ENCODE measurements around the gene UBA1. TPM values are rescaled to one million over a fixed set of nuclear protein-coding genes. Genes with fewer than 3 reads are reported as not detected.

Gene UBA1
- total and polyA plus RNA-seq, 2 of the 8 experiments (the other 6 are each of a cell fraction or from before 2014, with no cell fraction given), result 313 to 458 TPM

GRCh38 chrX:47206316-47206715 is 12.7 kb downstream of the UBA1 start (continued):
- TF ChIP-seq CHD7 (IDR thresholded peaks at IDR 0.05; ENCODE audit: insufficient replicate concordance, low read length) (no peak), EGR1 (IDR thresholded peaks at IDR 0.05; ENCODE audit: borderline replicate concordance, low read depth, low read length) (no peak), RBBP5 (IDR thresholded peaks at IDR 0.05; ENCODE audit: borderline replicate concordance, low read depth, low read length) (no peak), BACH1 (IDR thresholded peaks at IDR 0.05; ENCODE audit: low read length) (no peak), ATF3 (IDR thresholded peaks at IDR 0.05; ENCODE audit: insufficient read depth, low read depth, low read length) (no peak), GABPA (IDR thresholded peaks at IDR 0.05; ENCODE audit: borderline replicate concordance, insufficient read depth, low read length) (no peak), SP1 (IDR thresholded peaks at IDR 0.05; ENCODE audit: low read depth, low read length) (no peak), ZNF274 (IDR thresholded peaks at IDR 0.05; ENCODE audit: borderline replicate concordance, extremely low read depth, low read length) (no peak), POU5F1 (IDR thresholded peaks at IDR 0.05; ENCODE audit: low read depth, low read length) (no peak), ASH2L (IDR thresholded peaks at IDR 0.05; ENCODE audit: low read length) (no peak), E2F6 (IDR thresholded peaks at IDR 0.05) (no peak)

Measured in H1 (cell line).